Thyroid gland (tissue), 4 donors: ENCODE measurements around the gene TTI1.

Experiments used
- CTCF ChIP-seq, 6 experiments: fragments of 200-600 bp in 3 of 6; fragments of 450-650 bp in 3 of 6; sonication (generic) in 3 of 6; IDR thresholded peaks; one replicate each; pipeline ENCODE4 v1.5.1; 2016 to 2019; ENCODE audit warnings: antibody characterized with exemption in 6 of 6, mild to moderate bottlenecking in 2 of 6, inconsistent platforms in 1 of 6, moderate library complexity in 1 of 6
- POLR2A ChIP-seq, 2 donors: fragments of 450-650 bp; IDR thresholded peaks; one replicate each; pipeline ENCODE4 v1.6.1; 2017; ENCODE audit warnings: antibody characterized with exemption in 2 of 2, mild to moderate bottlenecking in 2 of 2, moderate library complexity in 1 of 2

- TF ChIP-seq POLR2A (IDR thresholded peaks at IDR 0.05) (no peak), CTCF (IDR thresholded peaks at IDR 0.05) (no peak)
Measured at GRCh38 chr20:38040276-38040675, 7.0 kb upstream of the TTI1 start.
